Measurements from ENCODE around the gene IL17REL.

Gene IL17REL

DNA sequence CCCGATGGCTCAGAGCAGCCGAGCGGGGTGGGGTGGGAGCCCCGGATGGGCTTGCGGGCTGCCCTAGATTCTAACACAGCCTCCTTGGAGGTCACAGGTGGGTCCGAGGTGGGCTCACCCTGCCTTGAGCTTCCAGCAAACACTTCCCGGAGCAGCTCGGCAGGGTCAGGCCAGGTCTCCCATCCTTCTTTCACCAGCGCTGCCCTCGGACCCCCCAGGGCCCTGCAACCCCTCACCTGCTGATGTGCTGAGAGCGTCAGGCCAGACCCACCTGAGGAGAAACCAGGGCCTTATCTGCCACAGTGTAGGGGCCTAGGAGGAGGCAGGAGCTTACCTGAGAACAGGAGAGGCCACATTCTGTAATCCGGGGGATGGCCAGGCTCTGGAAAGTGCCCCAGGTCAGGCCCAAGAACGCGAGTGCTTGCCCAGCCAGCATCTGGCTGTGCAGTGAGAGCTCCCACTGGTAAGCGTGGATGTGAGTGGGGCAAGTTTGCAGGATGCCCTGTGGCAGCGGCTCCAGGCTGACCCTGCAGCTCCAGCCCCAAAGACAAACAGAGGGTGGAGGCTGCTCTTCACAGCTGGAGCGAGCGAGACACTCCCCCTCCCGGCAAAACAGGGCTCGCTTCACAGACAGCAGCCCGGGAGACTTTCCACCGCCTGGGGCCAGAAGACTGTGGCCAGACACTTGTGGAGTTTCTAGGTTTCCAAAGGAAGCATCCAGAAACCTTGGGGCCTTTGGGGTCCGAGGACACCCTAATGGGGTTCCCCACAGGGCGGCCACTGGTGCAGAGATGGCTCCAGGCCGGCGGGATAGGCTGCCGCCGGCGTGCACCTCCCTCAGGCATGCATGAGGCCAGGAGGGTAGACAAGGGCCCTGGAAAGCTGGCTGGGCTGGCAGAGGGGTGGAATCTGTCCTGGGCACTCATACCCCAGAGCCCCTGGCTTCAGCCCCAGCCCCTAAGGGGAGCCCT lies at the start of gene IL17REL:
Gene IL17REL (minus strand): TSS at position 555 of the 971 bp plus-strand sequence. CDS start 119 bp downstream, at position 436.
- DNase-seq (ENCODE audit: low spot score) = no peak

DNA sequence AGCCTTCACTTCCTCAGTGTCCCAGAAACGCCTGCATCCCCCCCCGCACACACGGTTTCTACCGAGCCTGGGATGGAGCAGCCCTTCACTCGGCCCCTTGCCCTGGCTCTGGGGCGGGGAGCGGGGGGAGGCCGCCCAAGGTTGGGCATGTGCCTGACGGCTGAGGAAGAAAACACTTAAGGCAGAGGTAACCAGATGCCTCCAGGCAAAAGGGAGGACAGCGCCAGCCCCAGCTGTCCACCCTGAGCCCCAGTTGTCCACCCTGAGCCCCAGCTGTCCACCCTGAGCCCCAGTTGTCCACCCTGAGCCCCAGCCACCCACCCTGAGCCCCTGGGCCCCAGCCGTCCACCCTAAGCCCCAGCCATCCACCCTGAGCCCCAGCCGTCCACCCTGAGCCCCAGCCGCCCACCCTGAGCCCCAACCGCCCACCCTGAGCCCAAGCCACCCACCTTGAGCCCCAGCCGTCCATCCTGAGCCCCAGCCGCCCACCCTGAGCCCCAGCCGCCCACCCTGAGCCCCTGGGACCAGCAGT lies 49.3 kb upstream of the IL17REL start:
- no peak for DNase-seq (ENCODE audit: low spot score)

DNA sequence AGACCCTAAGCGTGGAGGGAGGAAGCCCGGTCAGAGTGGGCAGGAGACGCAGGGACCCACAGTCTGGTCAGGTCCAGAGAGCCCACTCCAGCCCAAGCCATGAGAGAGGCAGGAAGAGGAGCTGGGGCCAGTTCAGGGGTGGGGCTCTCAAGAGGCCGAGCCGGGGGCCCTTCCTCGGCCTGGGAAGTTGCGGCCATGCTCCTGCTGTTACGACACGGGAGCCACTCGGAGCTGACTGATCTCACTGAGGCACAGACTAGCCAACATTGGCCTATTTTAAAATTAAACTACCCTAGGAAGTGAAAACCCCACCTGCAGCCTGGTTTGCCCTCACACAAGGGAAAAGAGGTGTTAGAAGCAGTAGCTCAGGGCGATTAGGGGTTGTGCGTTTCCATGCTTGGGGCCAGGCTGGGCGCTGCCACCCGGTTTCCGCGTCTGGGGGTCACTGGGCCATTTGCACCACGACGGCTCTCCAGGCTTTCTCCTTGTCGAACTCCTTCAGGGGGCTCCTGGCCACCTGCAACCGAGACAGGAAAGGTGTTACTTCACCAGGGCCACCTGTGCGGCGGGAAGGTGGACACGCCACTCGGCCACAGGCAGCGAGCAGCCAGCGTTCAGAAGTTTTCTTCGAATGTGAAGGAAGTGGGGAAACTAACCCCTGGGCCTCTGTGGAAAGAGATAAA lies 48.7 kb upstream of the IL17REL start:
- no peak for DNase-seq (ENCODE audit: low spot score)

DNA sequence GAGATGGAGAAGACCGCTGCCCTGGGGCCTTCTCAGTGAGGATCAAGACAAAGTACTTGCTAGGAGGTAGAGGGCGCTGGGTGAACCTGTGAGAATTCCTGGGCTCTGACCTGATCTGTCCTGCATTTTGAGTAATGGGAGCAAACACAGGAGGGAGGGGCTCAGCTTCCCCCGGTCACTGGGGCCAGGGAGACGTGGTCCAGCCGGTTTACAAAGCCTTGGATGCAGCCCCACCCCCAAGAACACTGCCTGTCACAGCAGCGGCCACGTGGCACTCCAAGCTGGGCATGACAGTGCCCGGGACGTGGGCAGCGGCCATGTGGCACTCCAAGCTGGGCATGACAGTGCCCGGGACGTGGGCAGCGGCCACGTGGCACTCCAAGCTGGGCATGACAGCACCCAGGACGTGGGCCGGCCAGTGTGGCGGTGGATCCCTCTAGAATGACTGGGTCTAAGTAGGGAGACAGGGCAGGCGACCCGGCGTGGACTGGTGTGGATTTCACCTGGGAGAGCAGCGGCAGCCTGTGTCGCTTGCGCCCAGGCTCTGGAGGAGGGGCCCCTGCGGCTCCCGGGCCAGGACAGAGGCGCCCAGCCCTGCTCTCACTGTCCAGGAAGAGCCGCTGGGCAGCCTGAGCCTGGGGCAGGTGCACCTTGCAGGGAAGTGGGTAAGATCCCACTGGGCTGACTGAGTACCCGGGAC lies 48.0 kb upstream of the IL17REL start:
- DNase-seq (ENCODE audit: low spot score) = no peak

DNA sequence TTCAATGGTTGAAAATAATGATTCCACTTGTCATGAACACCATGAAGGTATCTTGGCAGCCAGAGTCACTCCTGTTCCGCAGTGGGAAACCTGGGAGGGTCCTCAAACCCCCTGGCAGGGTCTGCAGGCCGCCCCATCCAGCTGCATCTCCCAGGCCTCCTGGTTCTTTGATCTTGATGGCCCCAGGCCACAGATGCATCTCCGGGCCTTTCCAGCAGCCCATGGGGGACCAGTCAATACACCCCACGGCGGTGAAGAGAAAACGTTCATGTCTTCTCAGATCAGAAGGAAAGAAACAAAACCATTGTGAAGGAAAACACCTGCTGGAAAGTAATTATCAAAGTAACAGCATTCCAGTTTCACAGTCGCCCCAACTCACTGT lies 47.3 kb upstream of the IL17REL start:
- DNase-seq (ENCODE audit: low spot score) = no peak

DNA sequence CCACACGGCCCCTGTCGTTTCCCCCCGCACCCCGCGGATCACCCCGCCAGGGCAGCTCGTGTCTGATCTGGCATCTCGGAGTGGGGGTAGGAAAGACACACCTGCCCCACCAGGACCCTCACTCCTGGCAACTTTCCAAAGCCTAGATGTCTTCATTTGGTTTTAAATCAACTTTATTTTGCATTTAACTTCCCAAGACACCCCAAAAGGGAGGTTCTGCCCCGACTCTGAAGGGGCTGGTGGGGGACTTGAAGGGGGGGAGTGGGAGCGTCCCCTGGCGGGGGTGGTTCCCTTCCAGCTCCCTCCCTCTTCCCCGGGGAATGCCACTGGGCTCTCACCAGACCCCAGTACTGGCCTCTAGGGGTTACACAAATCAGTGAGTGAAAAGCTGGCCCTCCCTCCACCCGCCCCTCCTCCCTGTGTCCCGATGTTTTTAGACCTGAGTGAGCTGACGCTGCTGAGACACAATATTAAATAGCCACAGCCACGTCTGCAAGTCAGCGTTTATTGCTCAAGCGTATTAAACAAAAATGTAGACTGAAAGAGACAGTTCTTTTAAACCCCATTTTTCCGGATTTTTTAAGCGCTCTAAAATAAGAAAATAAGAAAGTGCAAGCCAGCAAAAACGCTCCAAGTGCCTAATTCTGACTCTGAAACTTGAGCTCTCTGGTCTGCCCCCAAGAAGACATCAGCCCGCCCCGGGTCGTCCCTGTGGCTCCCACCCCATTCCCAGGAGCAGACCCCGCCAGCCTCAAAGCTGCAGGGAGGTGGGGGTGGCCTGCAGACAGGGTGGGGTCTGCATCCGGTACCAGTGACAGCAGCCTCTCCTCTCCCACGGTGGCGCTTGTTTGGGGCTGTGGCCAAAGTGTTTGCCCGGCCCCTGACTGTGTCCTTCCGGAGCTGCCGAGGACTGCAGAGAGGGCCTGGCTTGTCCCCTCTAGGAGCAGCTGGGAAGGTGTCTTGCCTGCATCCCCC lies 46.6 kb upstream of the IL17REL start:
- peak; percentile 74 for DNase-seq (ENCODE audit: low spot score)

DNA sequence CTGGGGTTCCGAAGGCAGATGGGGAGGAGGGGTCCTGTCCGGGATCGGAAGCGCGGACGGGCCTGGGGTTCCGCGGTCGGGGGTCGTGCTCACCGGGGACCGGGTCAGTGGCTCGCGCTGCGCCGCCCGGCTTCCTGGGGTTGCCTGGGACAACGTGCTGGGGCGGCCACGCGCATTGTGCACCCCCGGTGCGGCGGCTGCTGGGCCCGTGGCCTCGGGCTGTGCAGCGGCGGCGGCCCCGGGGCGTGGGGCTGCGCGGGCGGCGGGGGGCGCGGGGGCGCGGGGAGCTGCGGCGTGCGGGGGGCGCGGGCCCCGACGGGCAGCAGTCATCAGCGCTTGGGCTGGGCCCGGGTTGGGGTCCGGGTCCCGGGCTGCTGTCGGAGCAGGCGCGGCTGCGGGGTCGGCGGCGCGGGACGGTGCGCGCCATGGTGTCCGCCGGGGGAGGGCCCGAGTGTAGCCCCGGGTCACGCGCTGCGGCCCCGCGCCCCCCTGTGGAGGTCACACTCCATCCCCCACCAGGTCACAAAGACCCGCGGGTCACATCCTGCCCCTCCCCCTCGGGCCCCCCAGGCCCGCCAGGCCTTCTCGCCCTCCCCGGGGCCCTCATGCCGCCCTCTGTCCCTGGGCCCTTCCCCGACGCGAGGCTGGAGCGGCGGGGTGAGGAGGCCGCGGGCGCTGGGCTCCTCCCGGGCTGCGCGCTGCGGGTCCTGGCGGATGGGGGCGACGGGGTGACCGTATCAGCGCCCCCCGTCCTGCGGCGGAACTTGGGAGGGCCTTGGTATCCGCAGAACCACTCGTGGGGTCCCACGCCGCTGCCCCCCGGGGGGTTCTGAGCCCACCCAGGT lies 45.7 kb upstream of the IL17REL start, which contains the start of gene TTLL8:
Gene TTLL8 (minus strand): TSS at position 238 of the 845 bp plus-strand sequence.
- no peak for DNase-seq (ENCODE audit: low spot score)

DNA sequence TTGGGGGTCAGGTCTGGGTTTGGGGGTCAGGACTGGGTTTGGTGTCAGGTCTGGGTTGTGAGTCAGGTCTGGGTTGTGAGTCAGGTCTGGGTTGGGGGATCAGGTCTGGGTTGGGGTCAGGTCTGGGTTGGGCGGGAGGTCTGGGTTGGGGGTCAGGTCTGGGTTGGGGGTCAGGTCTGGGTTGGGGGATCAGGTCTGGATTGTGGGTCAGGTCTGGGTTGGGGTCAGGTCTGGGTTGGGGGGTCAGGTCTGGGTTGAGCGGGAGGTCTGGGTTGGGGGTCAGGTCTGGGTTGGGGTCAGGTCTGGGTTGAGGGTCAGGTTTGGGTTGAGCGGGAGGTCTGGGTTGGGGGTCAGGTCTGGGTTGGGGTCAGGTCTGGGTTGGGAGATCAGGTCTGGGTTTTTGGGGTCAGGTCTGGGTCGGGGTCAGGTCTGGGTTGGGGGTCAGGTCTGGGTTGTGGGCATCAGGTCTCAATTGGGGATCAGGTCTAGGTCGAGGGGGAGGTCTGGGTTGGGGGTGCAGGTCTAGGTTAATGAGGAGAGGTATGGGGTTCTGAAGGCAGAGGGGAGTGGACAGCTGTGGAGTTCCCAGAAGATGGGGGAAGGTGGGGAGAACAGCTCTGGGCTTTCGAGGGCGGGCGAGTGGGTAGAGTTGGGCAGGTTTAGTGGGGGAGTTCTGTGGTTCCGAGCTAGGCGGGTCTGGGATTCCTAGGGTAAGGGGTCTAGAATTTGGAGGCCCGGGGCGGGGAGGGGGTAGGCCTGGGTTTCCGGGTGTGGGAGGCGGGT lies 44.9 kb upstream of the IL17REL start:
- no peak for DNase-seq (ENCODE audit: low spot score)

DNA sequence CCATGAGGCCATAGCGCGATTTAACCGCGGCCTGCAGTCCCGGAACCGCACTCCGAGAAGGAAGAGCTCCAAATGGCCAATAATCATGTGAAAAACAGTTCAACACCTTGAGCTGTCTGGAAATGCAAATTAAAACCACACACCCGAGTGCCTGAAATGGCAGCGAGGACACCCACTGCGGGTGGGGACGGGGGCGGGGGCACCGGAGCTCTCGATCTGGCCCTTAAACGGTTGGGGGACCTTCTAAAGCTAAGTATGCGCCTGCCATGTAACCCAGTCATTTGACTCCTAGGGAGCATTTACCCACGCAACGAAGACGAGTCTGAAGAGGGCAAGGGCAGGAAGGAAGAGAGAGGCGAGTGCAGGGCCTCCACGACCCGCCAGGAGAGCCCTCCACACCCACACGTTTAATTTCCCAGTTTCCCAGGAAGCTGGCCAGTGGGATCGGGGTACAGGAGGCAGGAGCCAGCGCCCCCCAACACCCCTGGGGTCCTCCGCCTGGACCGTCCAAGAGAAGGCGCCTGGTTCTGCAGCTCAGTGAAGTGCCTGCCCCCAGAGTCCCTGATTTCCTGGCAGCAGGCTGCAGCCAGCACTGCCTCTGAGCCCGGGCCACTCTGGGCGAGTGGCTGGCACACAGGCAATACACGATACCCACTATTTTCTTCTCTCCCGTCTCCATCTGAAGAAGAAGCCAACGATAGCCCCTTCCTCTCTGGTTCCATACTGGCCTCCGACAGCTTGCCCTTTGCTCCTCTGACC lies 43.8 kb upstream of the IL17REL start:
- no peak for DNase-seq (ENCODE audit: low spot score)

DNA sequence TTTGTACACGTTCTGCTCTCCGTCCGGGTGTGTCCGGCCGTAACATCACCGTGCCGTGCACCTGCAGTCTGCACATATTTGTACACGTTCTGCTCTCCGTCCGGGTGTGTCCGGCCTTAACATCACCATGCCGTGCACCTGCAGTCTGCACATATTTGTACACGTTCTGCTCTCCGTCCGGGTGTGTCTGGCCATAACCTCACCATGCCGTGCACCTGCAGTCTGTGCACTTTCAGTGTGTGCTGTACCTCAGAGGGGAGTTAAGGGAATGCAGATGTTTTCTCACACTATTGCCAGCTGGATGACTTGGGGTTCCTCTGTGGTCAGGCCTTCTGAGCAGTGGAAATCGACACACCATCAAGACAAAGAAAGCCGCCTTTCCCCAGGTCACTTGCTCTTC lies 41.3 kb upstream of the IL17REL start:
- DNase-seq (ENCODE audit: low spot score) = no peak

DNA sequence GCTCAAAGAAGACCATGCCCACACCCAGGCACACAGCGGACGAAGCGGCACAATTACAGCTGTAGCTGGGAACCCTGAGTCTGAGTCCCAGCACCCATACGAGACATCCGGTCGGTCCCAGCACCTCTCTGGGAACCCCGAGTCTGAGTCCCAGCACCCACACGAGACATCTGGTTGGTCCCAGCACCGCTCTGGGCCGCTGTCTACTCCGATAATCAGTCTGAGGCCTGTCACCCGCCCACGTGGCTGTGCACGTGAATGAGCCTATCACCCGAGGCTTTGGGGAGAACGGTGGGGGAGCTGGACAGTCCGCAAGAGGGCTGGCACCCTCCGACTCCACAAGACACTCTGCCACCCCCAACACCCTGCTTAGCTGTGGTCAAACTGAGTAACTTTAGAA lies 39.4 kb upstream of the IL17REL start:
- DNase-seq (ENCODE audit: low spot score) = no peak

DNA sequence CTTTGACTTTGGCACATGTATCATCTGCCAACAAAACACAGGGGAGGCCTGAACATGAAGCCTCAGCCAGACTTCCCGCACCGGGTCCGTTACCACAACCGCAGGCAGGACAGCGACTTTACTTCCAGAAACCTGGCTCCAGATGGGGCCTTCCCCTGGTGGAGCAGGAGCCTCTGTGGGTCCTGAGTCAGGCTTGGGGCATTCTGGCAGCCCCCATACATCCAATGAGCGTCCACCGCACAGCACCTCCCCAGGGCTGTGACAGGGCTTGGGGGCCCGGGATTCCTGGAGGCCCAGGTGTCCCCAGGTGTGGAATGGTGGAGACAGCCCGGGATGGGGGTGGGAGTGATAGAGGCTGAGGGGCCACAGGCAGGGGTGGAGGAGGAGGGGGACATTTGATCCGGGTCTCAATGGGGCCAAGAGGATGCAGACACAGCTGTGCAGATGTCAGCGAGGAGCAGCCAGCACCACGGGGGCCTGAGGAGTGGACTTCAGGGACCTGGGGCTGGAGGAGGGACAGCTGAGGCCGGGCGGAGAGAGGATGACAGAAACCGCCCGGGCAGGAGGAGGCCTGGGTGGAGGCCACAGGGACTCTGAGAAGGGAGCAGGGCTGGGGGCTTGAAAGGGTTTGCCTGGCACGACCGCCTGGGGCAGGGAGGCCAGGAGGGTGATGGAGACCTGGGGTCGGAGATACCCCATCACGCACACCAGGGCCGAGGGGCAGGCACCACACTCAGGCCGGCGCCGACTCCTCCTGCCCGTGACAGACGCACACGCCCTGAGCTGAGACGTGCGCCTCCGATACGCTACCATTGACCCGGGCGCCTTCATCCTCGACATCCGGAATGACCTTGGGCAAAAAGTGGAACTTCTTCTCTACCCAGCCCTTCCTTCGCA lies 37.0 kb upstream of the IL17REL start:
- no peak for DNase-seq (ENCODE audit: low spot score)

DNA sequence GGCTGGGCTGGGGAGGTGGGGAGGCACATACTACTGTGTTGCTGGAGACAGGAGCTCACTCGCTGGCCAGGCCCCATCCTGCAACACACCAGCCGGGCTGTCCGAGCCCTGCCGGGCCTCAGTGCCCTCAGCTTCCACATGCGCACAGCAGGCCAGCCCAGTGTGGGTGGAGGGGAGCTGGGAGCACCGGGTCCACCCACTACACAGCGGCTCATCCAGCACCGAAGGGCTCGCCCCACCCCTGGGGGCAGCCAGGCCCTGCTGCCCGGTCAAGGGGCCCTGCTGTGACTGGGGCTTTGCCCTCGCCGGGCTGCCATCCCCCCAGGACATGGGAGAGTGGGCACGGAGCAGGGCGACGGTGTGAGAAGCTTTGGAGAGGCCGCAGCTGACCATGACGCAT lies 36.3 kb upstream of the IL17REL start:
- no peak for DNase-seq (ENCODE audit: low spot score)

DNA sequence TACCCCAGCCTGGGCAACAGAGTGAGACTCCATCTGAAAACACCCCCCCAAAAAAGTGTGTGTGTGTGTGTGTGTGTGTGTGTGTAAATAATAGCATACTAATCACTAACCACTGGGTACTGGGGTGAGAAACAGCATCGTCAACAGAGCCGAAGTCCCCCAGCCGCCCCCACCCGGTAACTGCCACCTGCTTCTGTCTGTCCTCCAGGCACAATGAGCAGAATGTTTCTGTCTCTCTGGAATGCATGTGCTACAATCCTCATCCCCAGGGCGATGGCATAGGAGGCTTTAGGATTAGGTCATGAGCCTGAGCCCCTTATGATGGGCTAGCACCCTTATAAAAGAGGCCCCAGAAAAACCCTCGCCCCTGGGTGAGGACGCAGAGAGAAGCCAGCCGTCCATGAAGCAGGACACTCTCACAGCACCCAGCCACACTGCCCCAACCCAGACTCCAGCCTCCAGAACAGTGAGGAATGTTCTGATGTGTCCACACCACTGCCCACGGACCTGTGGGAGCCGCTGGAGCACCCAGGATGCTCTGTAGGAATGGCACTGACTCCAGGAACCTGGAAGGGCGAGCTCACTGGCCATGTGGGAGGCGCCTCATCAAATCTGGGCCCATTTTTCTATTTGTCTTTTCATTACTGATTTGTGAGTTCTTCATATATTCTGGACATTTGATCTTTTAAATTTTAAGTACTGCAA lies 35.6 kb upstream of the IL17REL start:
- no peak for DNase-seq (ENCODE audit: low spot score)

DNA sequence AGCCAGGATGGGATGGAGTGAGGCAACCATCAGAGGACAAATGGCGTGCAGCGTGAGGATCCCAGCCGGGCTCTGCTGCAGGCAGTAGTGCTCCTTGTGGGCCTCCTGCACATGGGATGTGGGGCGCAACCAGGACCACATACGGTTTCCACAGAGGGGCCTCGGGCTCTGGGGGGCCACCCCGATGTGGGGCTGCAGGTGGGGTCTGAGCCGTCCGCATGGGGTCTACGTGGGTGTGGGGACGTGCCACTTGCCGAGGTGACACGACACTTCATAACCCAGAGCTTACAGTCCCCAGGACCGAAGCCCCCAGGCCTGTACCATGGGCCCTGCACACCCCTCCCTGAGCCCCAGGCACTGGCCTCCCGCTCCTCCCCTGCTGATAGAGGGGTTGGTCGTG lies 34.8 kb upstream of the IL17REL start:
- DNase-seq (ENCODE audit: low spot score) = no peak

DNA sequence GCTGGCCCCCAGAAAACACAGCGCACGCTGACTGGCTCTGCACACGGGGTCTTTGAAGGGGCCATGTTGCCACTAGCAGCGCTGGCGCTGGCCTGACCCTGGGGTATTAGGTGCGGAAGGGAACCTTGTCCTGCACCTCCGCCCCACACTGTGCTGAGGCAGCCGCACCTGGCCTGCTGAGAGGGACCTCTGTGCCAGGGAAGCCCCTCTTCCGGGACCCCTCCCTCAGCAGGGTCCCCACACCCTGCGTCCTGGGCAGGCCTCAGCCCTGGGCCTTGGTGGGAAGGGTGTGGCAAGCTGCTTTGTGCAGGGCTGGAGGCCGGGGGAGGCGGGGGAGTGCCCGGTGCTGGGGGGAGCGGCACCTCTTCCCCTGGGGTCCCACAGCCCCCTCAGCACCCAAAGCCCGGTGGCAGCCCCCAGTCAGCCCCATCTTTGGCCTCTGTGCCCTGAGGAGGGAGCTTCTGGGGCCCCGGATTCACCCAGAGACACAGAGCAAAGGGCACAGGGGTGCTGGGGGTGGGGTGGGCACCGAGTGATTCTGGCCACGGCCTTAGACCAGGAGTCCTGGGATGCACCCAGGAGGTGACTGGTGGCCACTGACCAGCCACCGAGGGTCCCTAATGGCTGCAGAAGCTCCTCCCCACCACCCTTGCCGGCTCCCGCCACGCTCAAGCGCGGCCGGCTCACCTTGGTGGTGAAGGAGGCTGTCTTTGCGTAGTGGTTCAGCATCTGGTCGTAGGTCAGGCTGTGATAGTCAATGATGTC lies 34.1 kb upstream of the IL17REL start:
- DNase-seq (ENCODE audit: low spot score) = no peak
